Progenitor cell of endocrine pancreas (in vitro differentiated cells): Measurements from ENCODE around the gene IPO11. TPM values are rescaled to one million over a fixed set of nuclear protein-coding genes. Genes with fewer than 3 reads are reported as not detected.

Experiments used
- DNase-seq: peaks from one replicate; pipeline ENCODE4 v3.0.0; 2021; ENCODE audit warnings: low spot score; ENCODE audit not compliant: unreplicated experiment
- H3K27ac Mint-ChIP-seq: 2 replicates; pipeline ENCODE4 v1.8.0; 2021; ENCODE audit warnings: mild to moderate bottlenecking, moderate library complexity, mixed read lengths
- H3K27me3 Mint-ChIP-seq: 2 replicates; pipeline ENCODE4 v1.8.0; 2021; ENCODE audit warnings: mixed read lengths
- H3K36me3 Mint-ChIP-seq: 2 replicates; pipeline ENCODE4 v1.8.0; 2022; ENCODE audit warnings: mixed read lengths; ENCODE audit not compliant: insufficient read depth
- H3K4me1 Mint-ChIP-seq: 2 replicates; pipeline ENCODE4 v1.8.0; 2021; ENCODE audit warnings: low read depth, mixed read lengths
- H3K4me3 Mint-ChIP-seq: 2 replicates; pipeline ENCODE4 v1.8.0; 2021; ENCODE audit warnings: low read depth, mild to moderate bottlenecking, moderate library complexity, mixed read lengths
- H3K9me3 Mint-ChIP-seq: 2 replicates; pipeline ENCODE4 v1.8.0; 2021; ENCODE audit warnings: low read depth, mixed read lengths
- CTCF ChIP-seq: fragments of 200-600 bp; sonication (generic); IDR thresholded peaks from one replicate; pipeline ENCODE4 v1.5.0; 2021; ENCODE audit warnings: antibody characterized with exemption, mild to moderate bottlenecking; ENCODE audit not compliant: unreplicated experiment
- total RNA-seq: library from RNA; stranded (reverse); gene quantifications from 2 replicates; pipeline ENCODE4 v1.2.1, GENCODE V29; 2021

The IPO11 gene
- total RNA-seq, 1 donor from 2014 or later: 32.7 TPM

DNA sequence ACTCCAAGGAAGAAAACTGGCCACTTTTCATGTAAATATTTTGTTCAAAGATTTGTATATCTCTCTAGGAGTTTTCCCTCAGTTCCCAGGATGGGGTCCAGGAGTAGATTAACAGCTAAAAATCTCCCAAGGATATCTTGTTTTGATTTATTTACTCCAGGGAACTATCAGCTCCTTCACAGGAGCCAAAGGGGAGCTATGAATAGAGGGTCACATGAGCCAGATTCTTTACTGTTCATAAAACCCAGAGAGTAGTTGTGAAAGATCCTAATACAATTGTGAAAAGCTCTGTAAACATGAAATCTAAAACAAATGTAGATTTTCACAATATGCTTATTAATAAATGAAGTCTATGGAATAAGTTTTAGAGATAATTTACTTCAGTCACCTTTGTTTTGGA lies 25.7 kb upstream of the IPO11 start:
- no peak overlapping the region for H3K27ac Mint-ChIP-seq
- peaks cover 13% of the 10 kb centered on the region for H3K36me3 Mint-ChIP-seq
- no peak for TF ChIP-seq CTCF
- no peaks in the 10 kb centered on the region for H3K4me1 Mint-ChIP-seq
- DNase-seq: no peak
- no peaks in the 10 kb centered on the region for H3K9me3 Mint-ChIP-seq
- H3K27me3 Mint-ChIP-seq: no peaks in the 10 kb centered on the region
- no peak overlapping the region for H3K4me3 Mint-ChIP-seq

GRCh38 chr5:62395210-62395950 lies 17.2 kb upstream of the IPO11 start:
- TF ChIP-seq CTCF: no peak
- Mint-ChIP-seq H3K27ac (peak overlapping the region; percentile 20), H3K4me3 (no peak overlapping the region), H3K9me3 (no peaks in the 10 kb centered on the region), H3K4me1 (no peaks in the 10 kb centered on the region), H3K27me3 (no peaks in the 10 kb centered on the region), H3K36me3 (peaks cover 21% of the 10 kb centered on the region)
- no peak for DNase-seq

DNA sequence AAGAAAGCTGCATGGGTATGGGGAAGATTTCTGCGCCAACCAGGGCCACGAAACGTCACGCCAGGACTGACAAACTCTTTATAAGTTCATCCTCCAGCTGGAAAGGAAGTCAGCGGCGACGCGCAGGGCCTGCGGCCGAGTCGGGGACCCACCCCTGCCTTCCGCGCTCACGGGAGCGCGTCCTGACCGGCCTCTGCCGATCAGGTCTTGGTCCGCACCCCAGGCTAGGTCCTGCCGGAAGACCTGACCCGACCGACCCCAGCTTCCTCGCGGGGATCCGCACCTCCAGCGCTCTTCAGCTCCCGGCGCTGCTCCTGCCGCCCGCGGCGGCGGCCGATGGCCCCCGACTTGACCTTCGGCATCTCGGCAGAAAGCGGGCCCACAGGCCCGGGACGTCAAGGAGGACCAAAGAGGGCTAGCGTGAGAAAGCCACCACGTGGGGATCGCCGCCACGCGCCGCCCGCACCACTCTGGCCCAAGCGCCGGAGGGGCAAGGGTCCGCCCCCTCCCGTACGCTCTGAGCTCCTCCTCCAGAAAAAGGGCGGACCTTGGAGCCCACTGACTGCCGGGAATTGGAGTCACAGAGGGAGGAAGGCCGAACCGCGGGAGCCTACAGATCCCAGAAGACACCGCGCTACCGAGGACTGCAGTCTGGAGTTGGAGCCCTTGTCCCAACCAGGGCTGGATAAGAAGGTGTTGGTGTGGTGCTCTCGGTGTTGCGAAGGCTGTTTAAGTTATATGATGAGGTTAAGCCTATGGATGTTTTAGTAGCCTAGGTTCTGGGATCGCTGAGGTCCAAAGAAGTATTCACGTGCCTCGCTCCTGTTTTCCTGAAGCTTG lies 8.9 kb upstream of the IPO11 start, which contains the start of gene DIMT1:
Gene DIMT1 (minus strand): TSS at position 495 of the 840 bp plus-strand sequence. CDS start 133 bp downstream, at position 362.
- DNase-seq: peak; percentile 90
- H3K9me3 Mint-ChIP-seq: no peaks in the 10 kb centered on the region
- no peak for TF ChIP-seq CTCF
- H3K27ac Mint-ChIP-seq: peak within 1 kb of the TSS; percentile 98
- H3K36me3 Mint-ChIP-seq: peaks cover 6% of the 10 kb centered on the region
- no peaks in the 10 kb centered on the region for H3K27me3 Mint-ChIP-seq
- H3K4me3 Mint-ChIP-seq: peak within 1 kb of the TSS; percentile 90
- H3K4me1 Mint-ChIP-seq: peaks cover 13% of the 10 kb centered on the region

DNA sequence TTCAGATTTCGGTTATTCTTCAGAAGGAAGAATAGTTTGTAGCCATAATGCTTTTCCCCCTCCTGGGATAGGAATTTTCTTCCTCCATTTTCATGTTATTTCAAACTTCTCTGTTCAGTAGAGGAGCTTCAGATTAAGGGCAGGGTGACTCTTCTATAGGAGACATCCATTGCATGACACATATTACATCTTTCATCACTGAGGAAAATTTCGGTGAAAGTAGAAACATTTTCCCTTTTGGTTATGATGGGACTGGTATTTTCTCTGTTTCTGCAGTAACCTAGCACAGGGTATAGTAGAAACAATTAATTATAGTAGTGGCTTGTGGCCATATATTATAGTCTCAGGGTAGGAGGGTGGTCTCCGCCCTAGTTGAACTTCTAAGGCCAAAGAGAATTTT lies 1.1 kb downstream of the IPO11 start:
- no peak for DNase-seq
- H3K27ac Mint-ChIP-seq: peak overlapping the region; percentile 92
- no peak for TF ChIP-seq CTCF
- no peaks in the 10 kb centered on the region for H3K9me3 Mint-ChIP-seq
- H3K4me3 Mint-ChIP-seq: peak overlapping the region; percentile 95
- no peaks in the 10 kb centered on the region for H3K36me3 Mint-ChIP-seq
- peaks cover 8% of the 10 kb centered on the region for H3K4me1 Mint-ChIP-seq
- no peaks in the 10 kb centered on the region for H3K27me3 Mint-ChIP-seq

- DNase-seq: no peak
- no peak for TF ChIP-seq CTCF
- peaks cover 2% of the 10 kb centered on the region for H3K4me1 Mint-ChIP-seq
- no peak overlapping the region for H3K4me3 Mint-ChIP-seq
- H3K9me3 Mint-ChIP-seq: no peaks in the 10 kb centered on the region
- H3K27ac Mint-ChIP-seq: no peak overlapping the region
- no peaks in the 10 kb centered on the region for H3K27me3 Mint-ChIP-seq
- no peaks in the 10 kb centered on the region for H3K36me3 Mint-ChIP-seq
Measured at GRCh38 chr5:62418462-62419076, 6.0 kb downstream of the IPO11 start.
